DOHH2 (cell line): ENCODE measurements around the gene TMEM253.

Source experiments
- H3F3A ChIP-seq: fragments of 200-600 bp; sonication (generic), shearing (Covaris generic); 2 replicates; pipeline ENCODE4 v1.6.0; 2016; ENCODE audit warnings: antibody characterized with exemption, mild to moderate bottlenecking; ENCODE audit not compliant: control insufficient read depth, insufficient read depth
- H3K27ac ChIP-seq: fragments of 200-600 bp; sonication (generic); 2 replicates; pipeline ENCODE4 v1.5.1; 2014; ENCODE audit warnings: low read depth, mild to moderate bottlenecking, low read length, moderate library complexity
- H3K27me3 ChIP-seq: fragments of 200-600 bp; sonication (generic); 2 replicates; pipeline ENCODE4 v1.6.1; 2014; ENCODE audit warnings: mild to moderate bottlenecking, low read length, mixed read lengths; ENCODE audit not compliant: control insufficient read depth
- H3K36me3 ChIP-seq: fragments of 200-600 bp; sonication (generic); 2 replicates; pipeline ENCODE4 v1.6.1; 2014; ENCODE audit warnings: mild to moderate bottlenecking, low read length, moderate library complexity, mixed read lengths; ENCODE audit not compliant: control insufficient read depth
- H3K4me1 ChIP-seq: fragments of 200-600 bp; sonication (generic); 2 replicates; pipeline ENCODE4 v1.6.1; 2014; ENCODE audit warnings: mild to moderate bottlenecking, low read length, mixed read lengths; ENCODE audit not compliant: control insufficient read depth
- H3K4me2 ChIP-seq: fragments of 200-600 bp; sonication (generic); 2 replicates; pipeline ENCODE4 v1.6.0; 2014; ENCODE audit warnings: mild to moderate bottlenecking, low read length, moderate library complexity
- H3K4me3 ChIP-seq: fragments of 200-600 bp; sonication (generic); 2 replicates; pipeline ENCODE4 v1.5.1; 2014; ENCODE audit warnings: mild to moderate bottlenecking, low read length, mixed read lengths
- H3K79me2 ChIP-seq: fragments of 200-600 bp; sonication (generic); 2 replicates; pipeline ENCODE4 v1.6.1; 2014; ENCODE audit warnings: mild to moderate bottlenecking, low read length, mixed read lengths; ENCODE audit not compliant: control insufficient read depth
- H3K9me2 ChIP-seq: fragments of 200-600 bp; sonication (generic); replicated peaks from 2 replicates; pipeline ENCODE4 v1.6.1; 2014; ENCODE audit warnings: mild to moderate bottlenecking, low read length, mixed read lengths; ENCODE audit not compliant: control insufficient read depth
- H3K9me3 ChIP-seq: fragments of 200-600 bp; sonication (generic); 2 replicates; pipeline ENCODE4 v1.6.1; 2014; ENCODE audit warnings: antibody characterized with exemption, low read length, mixed read lengths; ENCODE audit not compliant: control insufficient read depth, insufficient read depth
- H4K20me1 ChIP-seq: fragments of 200-600 bp; sonication (generic); 2 replicates; pipeline ENCODE4 v1.6.0; 2014; ENCODE audit warnings: low read depth, mild to moderate bottlenecking, antibody characterized with exemption, low read length, moderate library complexity; ENCODE audit not compliant: control insufficient read depth, insufficient read depth
- CTCF ChIP-seq: fragments of 200-600 bp; sonication (generic); IDR thresholded peaks from one replicate; pipeline ENCODE4 v1.5.1; 2014; ENCODE audit warnings: antibody characterized with exemption, mild to moderate bottlenecking, low read depth, low read length; ENCODE audit not compliant: poor library complexity, severe bottlenecking
- EZH2phosphoT487 ChIP-seq: fragments of 200-600 bp; sonication (generic); IDR thresholded peaks from 2 replicates; pipeline ENCODE4 v1.6.1; 2017; ENCODE audit warnings: borderline replicate concordance, mild to moderate bottlenecking, antibody characterized with exemption, low read length, moderate library complexity, mixed read lengths

The TMEM253 gene

GRCh38 chr14:21118933-21119332, 18.1 kb downstream of the TMEM253 start:
- no peaks in the 10 kb centered on the region for H3K9me2 ChIP-seq
- no peaks in the 10 kb centered on the region for H3K79me2 ChIP-seq
- TF ChIP-seq EZH2phosphoT487 = no peak
- no peak for TF ChIP-seq CTCF
- no peaks in the 10 kb centered on the region for H3K36me3 ChIP-seq
- H3F3A ChIP-seq = no peaks in the 10 kb centered on the region
- no peak overlapping the region for H3K4me3 ChIP-seq
- H3K9me3 ChIP-seq = no peaks in the 10 kb centered on the region
- no peak overlapping the region for H3K4me2 ChIP-seq
- no peak overlapping the region for H3K27ac ChIP-seq
- H3K27me3 ChIP-seq = peaks cover 19% of the 10 kb centered on the region
- H3K4me1 ChIP-seq = no peaks in the 10 kb centered on the region
- H4K20me1 ChIP-seq = no peaks in the 10 kb centered on the region

GRCh38 chr14:21120686-21121085, 19.8 kb downstream of the TMEM253 start:
- Histone ChIP-seq H3K9me3 (no peaks in the 10 kb centered on the region), H3K4me1 (no peaks in the 10 kb centered on the region), H3K4me3 (no peak overlapping the region), H3K36me3 (no peaks in the 10 kb centered on the region), H3K4me2 (no peak overlapping the region), H3F3A (no peaks in the 10 kb centered on the region), H4K20me1 (no peaks in the 10 kb centered on the region), H3K79me2 (no peaks in the 10 kb centered on the region), H3K27ac (no peak overlapping the region), H3K9me2 (no peaks in the 10 kb centered on the region), H3K27me3 (peaks cover 22% of the 10 kb centered on the region)
- TF ChIP-seq CTCF (no peak), EZH2phosphoT487 (no peak)

GRCh38 chr14:21121122-21121521, 20.3 kb downstream of the TMEM253 start:
- Histone ChIP-seq H3K27ac (no peak overlapping the region), H4K20me1 (no peaks in the 10 kb centered on the region), H3K4me3 (no peak overlapping the region), H3K27me3 (peaks cover 26% of the 10 kb centered on the region), H3K4me1 (no peaks in the 10 kb centered on the region), H3K36me3 (no peaks in the 10 kb centered on the region), H3K4me2 (no peak overlapping the region), H3K9me3 (no peaks in the 10 kb centered on the region), H3K9me2 (no peaks in the 10 kb centered on the region), H3F3A (no peaks in the 10 kb centered on the region), H3K79me2 (no peaks in the 10 kb centered on the region)
- TF ChIP-seq EZH2phosphoT487 (no peak), CTCF (no peak)

GRCh38 chr14:21123429-21123828, 22.6 kb downstream of the TMEM253 start:
- H3F3A ChIP-seq = no peaks in the 10 kb centered on the region
- TF ChIP-seq CTCF (no peak), EZH2phosphoT487 (no peak)
- no peak overlapping the region for H3K4me2 ChIP-seq
- no peaks in the 10 kb centered on the region for H3K36me3 ChIP-seq
- H3K79me2 ChIP-seq = no peaks in the 10 kb centered on the region
- H3K9me2 ChIP-seq = no peaks in the 10 kb centered on the region
- no peak overlapping the region for H3K27ac ChIP-seq
- no peaks in the 10 kb centered on the region for H4K20me1 ChIP-seq
- H3K4me1 ChIP-seq = no peaks in the 10 kb centered on the region
- peaks cover 34% of the 10 kb centered on the region for H3K27me3 ChIP-seq
- no peaks in the 10 kb centered on the region for H3K9me3 ChIP-seq
- no peak overlapping the region for H3K4me3 ChIP-seq
